Stimulated activated CD8-positive, alpha-beta memory T cell treated with anti-CD3 and anti-CD28 coated beads, Interleukin-2, amount 100 ng/mL, for 48 hours (primary cell): Measurements from ENCODE around the gene ATP8A1.

ENCODE experiments used
- DNase-seq, 2 donors: peaks; one replicate each; pipeline ENCODE4 v3.0.0-alpha.2; 2020; ENCODE audit warnings: low read depth in 2 of 2

ATP8A1 gene

DNA sequence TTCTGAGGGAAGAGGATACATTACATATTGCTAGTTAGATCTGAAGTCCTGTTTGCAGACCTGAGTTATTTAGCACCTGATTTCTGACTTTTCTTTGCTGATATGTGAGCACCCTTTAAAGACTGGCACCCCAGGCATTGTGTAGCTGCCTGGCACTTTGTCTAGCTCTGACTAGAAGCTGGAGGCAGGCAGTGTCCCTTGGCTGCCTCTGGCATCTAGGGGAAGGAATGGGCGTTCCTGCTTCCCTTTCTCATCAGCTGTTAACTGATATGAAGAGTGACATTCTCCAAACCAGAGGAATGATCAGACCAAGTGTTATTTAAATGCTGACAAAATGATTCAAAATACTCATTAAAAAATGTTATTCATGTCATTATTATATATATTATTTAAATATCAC, 289.9 kb downstream of the ATP8A1 start:
- DNase-seq: no peak

GRCh38 chr4:42364266-42365053, 292.4 kb downstream of the ATP8A1 start:
- DNase-seq: no peak

DNA sequence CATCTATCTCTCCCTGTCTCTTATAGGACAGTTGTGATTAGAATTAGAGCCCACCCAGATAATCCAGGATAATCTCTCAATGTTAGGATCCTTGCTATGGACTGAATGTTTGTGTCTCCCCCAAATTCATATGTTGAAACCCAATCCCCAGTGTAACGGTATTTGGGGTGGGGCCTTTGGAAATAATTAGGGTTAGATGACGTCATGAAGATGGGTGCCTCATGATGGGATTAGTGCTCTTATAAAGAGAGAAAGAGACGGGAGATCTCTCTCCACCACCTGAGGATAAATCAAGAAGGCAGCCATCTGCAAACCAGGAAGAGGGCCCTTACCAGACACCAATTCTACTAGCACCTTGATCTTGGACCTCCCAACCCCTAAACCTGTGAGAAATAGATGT, 293.3 kb downstream of the ATP8A1 start:
- no peak for DNase-seq

GRCh38 chr4:42362591-42362990, 294.3 kb downstream of the ATP8A1 start:
- no peak for DNase-seq

DNA sequence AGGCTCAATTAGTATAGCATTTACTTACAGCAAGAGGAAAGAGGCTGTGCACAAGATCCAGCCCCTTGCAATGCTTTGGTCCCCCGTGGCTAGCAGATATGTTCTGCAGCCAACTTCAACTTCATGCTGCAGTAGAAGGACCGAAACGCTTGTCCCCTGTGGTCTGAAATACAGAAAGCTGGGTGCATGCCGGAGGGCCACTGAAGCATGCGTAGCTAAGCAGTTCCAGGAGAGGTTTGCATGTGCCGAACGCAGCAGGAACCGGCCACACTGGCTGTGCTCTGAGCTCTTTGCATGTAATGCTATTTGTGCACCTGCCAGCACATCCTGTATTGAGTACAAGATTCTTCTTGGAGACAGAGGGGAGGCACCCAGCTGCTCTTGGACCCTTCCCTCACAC, 295.4 kb downstream of the ATP8A1 start:
- no peak for DNase-seq

DNA sequence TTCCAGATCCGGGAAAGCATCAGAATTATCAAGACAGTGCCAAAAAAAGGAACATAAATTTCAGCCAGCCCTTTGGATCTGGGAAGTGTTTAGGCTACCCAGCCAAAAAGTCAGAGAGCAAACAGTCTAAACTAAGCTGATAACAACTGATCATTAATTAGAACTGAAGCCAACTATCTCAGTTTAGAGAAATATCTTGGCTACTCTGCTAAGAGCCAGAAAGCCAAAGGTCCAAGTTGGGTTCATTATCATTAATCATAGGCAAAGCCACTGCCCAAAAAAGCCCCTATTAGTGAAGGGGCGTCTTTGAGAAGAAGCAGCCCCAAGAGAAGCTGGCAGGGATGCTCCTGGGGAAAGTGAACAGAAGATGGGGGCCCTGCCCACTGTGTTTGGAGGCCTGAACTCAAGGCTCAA, 296.6 kb downstream of the ATP8A1 start:
- DNase-seq: no peak

- DNase-seq: no peak
Observed at GRCh38 chr4:42359711-42360110, 297.2 kb downstream of the ATP8A1 start.
